Loucy (cell line): ENCODE data around the gene ZNF266.

Experiments used
- EZH2phosphoT487 ChIP-seq: fragments of 200-600 bp; IDR thresholded peaks from 2 replicates; pipeline ENCODE4 v1.6.1; 2018; ENCODE audit warnings: antibody characterized with exemption, mild to moderate bottlenecking, moderate library complexity, borderline replicate concordance
- TF ChIP-seq, protein P1 (sequence below): fragments of 200-600 bp; sonication (generic); conservative IDR thresholded peaks from 2 replicates; pipeline ENCODE4 v1.5.1; 2014; ENCODE audit warnings: mild to moderate bottlenecking, antibody characterized with exemption, low read length

- TF ChIP-seq, protein P1, sequence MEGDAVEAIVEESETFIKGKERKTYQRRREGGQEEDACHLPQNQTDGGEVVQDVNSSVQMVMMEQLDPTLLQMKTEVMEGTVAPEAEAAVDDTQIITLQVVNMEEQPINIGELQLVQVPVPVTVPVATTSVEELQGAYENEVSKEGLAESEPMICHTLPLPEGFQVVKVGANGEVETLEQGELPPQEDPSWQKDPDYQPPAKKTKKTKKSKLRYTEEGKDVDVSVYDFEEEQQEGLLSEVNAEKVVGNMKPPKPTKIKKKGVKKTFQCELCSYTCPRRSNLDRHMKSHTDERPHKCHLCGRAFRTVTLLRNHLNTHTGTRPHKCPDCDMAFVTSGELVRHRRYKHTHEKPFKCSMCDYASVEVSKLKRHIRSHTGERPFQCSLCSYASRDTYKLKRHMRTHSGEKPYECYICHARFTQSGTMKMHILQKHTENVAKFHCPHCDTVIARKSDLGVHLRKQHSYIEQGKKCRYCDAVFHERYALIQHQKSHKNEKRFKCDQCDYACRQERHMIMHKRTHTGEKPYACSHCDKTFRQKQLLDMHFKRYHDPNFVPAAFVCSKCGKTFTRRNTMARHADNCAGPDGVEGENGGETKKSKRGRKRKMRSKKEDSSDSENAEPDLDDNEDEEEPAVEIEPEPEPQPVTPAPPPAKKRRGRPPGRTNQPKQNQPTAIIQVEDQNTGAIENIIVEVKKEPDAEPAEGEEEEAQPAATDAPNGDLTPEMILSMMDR: no peak
- TF ChIP-seq EZH2phosphoT487: no peak
Measured at GRCh38 chr19:9427941-9428340, 7.4 kb downstream of the ZNF266 start.
